ENCODE data around the gene PLPPR3.

The PLPPR3 gene

GRCh38 chr19:834216-834615 lies 12.5 kb upstream of the PLPPR3 start:
- Mint-ChIP-seq H3K27ac (no peak overlapping the region), H3K9me3 (no peaks in the 10 kb centered on the region), H3K4me1 (peaks cover 14% of the 10 kb centered on the region), H3K27me3 (ENCODE audit: low read depth, poor library complexity) (peaks cover 8% of the 10 kb centered on the region), H3K36me3 (ENCODE audit: low read depth) (no peaks in the 10 kb centered on the region), H3K4me3 (no peak overlapping the region)
- DNase-seq: no peak
- TF ChIP-seq, protein P1, sequence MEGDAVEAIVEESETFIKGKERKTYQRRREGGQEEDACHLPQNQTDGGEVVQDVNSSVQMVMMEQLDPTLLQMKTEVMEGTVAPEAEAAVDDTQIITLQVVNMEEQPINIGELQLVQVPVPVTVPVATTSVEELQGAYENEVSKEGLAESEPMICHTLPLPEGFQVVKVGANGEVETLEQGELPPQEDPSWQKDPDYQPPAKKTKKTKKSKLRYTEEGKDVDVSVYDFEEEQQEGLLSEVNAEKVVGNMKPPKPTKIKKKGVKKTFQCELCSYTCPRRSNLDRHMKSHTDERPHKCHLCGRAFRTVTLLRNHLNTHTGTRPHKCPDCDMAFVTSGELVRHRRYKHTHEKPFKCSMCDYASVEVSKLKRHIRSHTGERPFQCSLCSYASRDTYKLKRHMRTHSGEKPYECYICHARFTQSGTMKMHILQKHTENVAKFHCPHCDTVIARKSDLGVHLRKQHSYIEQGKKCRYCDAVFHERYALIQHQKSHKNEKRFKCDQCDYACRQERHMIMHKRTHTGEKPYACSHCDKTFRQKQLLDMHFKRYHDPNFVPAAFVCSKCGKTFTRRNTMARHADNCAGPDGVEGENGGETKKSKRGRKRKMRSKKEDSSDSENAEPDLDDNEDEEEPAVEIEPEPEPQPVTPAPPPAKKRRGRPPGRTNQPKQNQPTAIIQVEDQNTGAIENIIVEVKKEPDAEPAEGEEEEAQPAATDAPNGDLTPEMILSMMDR (IDR thresholded peaks at IDR 0.05): no peak

- Mint-ChIP-seq H3K4me1 (peaks cover 14% of the 10 kb centered on the region), H3K27me3 (ENCODE audit: low read depth, poor library complexity) (peaks cover 8% of the 10 kb centered on the region), H3K27ac (no peak overlapping the region), H3K9me3 (no peaks in the 10 kb centered on the region), H3K36me3 (ENCODE audit: low read depth) (no peaks in the 10 kb centered on the region), H3K4me3 (no peak overlapping the region)
- DNase-seq: no peak
- TF ChIP-seq, protein P1 (IDR thresholded peaks at IDR 0.05): no peak
Measured at GRCh38 chr19:831407-832369, 9.9 kb upstream of the PLPPR3 start.

DNA sequence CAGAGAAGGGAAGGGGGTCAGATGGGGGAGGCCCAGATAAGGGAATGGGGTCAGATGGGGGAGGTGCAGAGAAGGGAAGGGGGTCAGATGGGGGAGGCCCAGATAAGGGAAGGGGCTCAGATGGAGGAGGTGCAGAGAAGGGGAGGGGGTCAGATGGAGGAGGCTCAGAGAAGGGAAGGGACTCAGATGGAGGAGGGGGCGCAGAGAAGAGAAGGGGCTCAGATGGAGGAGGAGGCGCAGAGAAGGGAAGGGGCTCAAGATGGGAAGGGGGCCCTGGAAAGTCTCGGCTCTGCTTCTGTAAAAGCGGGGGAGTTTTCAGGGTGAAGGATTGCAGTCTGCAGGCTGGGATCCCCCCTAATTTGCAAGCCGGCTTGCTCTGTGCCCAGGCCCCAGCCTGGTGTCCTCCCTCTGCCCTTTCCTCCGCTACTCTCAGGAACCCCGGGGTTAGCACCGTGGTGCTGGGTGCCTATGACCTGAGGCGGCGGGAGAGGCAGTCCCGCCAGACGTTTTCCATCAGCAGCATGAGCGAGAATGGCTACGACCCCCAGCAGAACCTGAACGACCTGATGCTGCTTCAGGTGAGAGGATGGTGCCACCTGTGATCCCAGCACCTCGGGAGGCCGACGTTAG lies 7.5 kb upstream of the PLPPR3 start:
- Mint-ChIP-seq H3K4me3 (no peak overlapping the region), H3K27me3 (ENCODE audit: low read depth, poor library complexity) (peaks cover 2% of the 10 kb centered on the region), H3K9me3 (no peaks in the 10 kb centered on the region), H3K36me3 (ENCODE audit: low read depth) (no peaks in the 10 kb centered on the region), H3K4me1 (peaks cover 2% of the 10 kb centered on the region), H3K27ac (no peak overlapping the region)
- DNase-seq: no peak
- TF ChIP-seq, protein P1 (IDR thresholded peaks at IDR 0.05): no peak

- Mint-ChIP-seq H3K27me3 (ENCODE audit: low read depth, poor library complexity) (peaks cover 6% of the 10 kb centered on the region), H3K36me3 (ENCODE audit: low read depth) (no peaks in the 10 kb centered on the region), H3K27ac (no peak within 1 kb of the TSS), H3K4me3 (no peak within 1 kb of the TSS), H3K4me1 (peaks cover 15% of the 10 kb centered on the region), H3K9me3 (no peaks in the 10 kb centered on the region)
- TF ChIP-seq, protein P1 (IDR thresholded peaks at IDR 0.05): no peak
- no peak for DNase-seq
Measured at GRCh38 chr19:827710-828321, 6.1 kb upstream of the PLPPR3 start, which contains the start of gene AZU1. Gene AZU1 (plus strand): TSS chr19:827837. CDS start chr19:827847, 10 bp downstream.

DNA sequence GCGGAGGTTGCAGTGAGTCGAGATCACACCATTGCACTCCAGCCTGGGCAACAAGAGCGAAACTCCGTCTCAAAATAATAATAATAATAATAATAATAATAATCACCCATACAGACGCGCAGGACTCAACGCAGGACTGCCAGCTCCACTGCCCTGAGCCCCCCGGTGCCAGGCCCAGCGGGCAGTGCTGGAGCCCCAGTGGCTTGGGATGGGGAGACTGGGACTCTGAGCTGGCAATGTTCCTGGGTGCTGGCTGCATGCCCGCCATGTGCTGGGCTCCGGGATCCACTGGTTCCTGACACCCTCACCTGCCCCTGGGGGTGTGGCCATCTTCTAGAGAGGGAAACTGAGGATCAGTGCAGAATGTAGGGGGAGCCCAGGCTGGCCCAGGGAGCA lies 5.6 kb upstream of the PLPPR3 start:
- no peak overlapping the region for H3K4me3 Mint-ChIP-seq
- TF ChIP-seq, protein P1 (IDR thresholded peaks at IDR 0.05): no peak
- peaks cover 15% of the 10 kb centered on the region for H3K4me1 Mint-ChIP-seq
- no peaks in the 10 kb centered on the region for H3K36me3 Mint-ChIP-seq (ENCODE audit: low read depth)
- DNase-seq: no peak
- H3K27me3 Mint-ChIP-seq (ENCODE audit: low read depth, poor library complexity): peaks cover 6% of the 10 kb centered on the region
- H3K9me3 Mint-ChIP-seq: no peaks in the 10 kb centered on the region
- no peak overlapping the region for H3K27ac Mint-ChIP-seq

All from nephron progenitor cell (in vitro differentiated cells).